Measurements from ENCODE around the gene NANOG. TPM values are rescaled to one million over a fixed set of nuclear protein-coding genes. Genes with fewer than 3 reads are reported as not detected.
"Not testable (repeated sequence)": the region's sequence is repeated elsewhere in the genome, so short reads cannot be mapped to it uniquely, and the experiment has no call there.

NANOG gene
- total and polyA plus RNA-seq, 2 donors (not counting 1 experiment from before 2014, with no cell fraction given): not detected

DNA sequence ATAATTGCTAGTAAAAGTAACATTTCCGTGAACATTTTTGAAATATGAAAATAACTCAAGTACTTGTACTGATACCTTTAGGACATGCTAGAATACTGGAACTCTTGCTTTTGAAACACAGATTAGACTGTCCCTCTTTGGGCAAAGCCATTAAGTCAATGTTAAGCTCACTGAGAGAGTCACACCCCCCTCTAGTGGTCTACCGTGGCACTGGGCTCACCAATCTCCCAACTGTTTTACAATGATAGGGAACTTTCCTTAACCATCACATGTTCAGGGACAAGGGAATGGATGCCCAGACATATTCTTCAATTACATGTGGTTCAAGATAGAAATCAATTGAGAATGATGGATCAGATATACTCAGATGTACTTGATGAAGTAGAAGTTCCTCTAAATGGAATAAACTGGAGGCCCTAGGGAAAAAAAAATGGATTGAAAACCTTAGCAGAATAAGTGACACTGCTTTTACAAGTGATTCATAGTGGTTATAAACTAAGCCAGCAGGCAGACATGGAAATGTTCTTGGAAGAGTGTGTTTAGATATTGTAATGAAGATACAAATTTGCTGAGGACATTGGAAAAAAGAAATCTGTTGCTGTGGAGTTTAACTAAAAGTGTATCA is 17.8 kb downstream of the NANOG start:
- H3K27me3 Mint-ChIP-seq: peaks cover 4% of the 10 kb centered on the region
- no peaks in the 10 kb centered on the region for H3K9me3 Mint-ChIP-seq (ENCODE audit: insufficient read depth)
- no peaks in the 10 kb centered on the region for H3K4me1 ChIP-seq (ENCODE audit: control insufficient read depth in 2 of 2, insufficient read depth in 2 of 2, low read length in 2 of 2)
- no peak overlapping the region for H3K9ac ChIP-seq (ENCODE audit: low read length)
- no peak for TF ChIP-seq EZH2 (IDR thresholded peaks at IDR 0.05; ENCODE audit: borderline replicate concordance, insufficient read depth, low read depth, low read length, poor library complexity, severe bottlenecking)
- TF ChIP-seq, protein P1, sequence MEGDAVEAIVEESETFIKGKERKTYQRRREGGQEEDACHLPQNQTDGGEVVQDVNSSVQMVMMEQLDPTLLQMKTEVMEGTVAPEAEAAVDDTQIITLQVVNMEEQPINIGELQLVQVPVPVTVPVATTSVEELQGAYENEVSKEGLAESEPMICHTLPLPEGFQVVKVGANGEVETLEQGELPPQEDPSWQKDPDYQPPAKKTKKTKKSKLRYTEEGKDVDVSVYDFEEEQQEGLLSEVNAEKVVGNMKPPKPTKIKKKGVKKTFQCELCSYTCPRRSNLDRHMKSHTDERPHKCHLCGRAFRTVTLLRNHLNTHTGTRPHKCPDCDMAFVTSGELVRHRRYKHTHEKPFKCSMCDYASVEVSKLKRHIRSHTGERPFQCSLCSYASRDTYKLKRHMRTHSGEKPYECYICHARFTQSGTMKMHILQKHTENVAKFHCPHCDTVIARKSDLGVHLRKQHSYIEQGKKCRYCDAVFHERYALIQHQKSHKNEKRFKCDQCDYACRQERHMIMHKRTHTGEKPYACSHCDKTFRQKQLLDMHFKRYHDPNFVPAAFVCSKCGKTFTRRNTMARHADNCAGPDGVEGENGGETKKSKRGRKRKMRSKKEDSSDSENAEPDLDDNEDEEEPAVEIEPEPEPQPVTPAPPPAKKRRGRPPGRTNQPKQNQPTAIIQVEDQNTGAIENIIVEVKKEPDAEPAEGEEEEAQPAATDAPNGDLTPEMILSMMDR (IDR thresholded peaks at IDR 0.05): peak; percentile 88
- H3K4me1 Mint-ChIP-seq: no peaks in the 10 kb centered on the region
- ATAC-seq (ENCODE audit: low read depth): no peak
- H3K79me2 ChIP-seq (ENCODE audit: control insufficient read depth, insufficient read depth, low read length): no peaks in the 10 kb centered on the region
- POLR2A ChIA-PET: no interaction called here
- no peak overlapping the region for H3K27ac ChIP-seq (ENCODE audit: low read length in 2 of 2)
- no peak overlapping the region for H3K4me3 ChIP-seq (ENCODE audit: control extremely low read depth in 1 of 5, extremely low read depth in 1 of 5, insufficient read depth in 1 of 5, low read depth in 2 of 5, low read length in 4 of 5)
- H2AFZ ChIP-seq (ENCODE audit: insufficient read depth, low read depth, low read length, poor library complexity, severe bottlenecking): no peak overlapping the region
- H3K27ac Mint-ChIP-seq: no peak overlapping the region
- DNase-seq: peak; percentile 57
- H3K4me3 Mint-ChIP-seq: no peak overlapping the region
- no peaks in the 10 kb centered on the region for H4K20me1 ChIP-seq (ENCODE audit: control insufficient read depth, insufficient read depth, low read length, poor library complexity, severe bottlenecking)
- WGBS (ENCODE audit: insufficient coverage): 0% methylated on average over 1 of the region's 2 CpGs
- intact Hi-C loops (cut with micrococcal nuclease): loop anchor here (1.0 to 5.0 kb wide), 2 partner anchors 130 to 585 kb away; no protein-coding TSS in a partner anchor
- H3K36me3 ChIP-seq (replicated peaks in 1 of 2; ENCODE audit: control extremely low read depth in 1 of 2, control insufficient read depth in 1 of 2, extremely low read depth in 1 of 2, insufficient read depth in 2 of 2, low read length in 1 of 2): no peaks in the 10 kb centered on the region
- no peaks in the 10 kb centered on the region for H3K9me3 ChIP-seq (ENCODE audit: control extremely low read depth in 1 of 3, control insufficient read depth in 2 of 3, insufficient read depth in 1 of 3, low read length in 2 of 3)
- CTCF ChIA-PET: interaction anchor here (0.5 to 2.9 kb wide), 12 partner anchors 8 to 587 kb away, joined by 3 to 11 read pairs (median 4); no protein-coding TSS in a partner anchor
- no peaks in the 10 kb centered on the region for H3K27me3 ChIP-seq (replicated peaks in 1 of 4; ENCODE audit: control extremely low read depth in 1 of 4, control insufficient read depth in 3 of 4, insufficient read depth in 4 of 4, low read length in 3 of 4)
- no peak overlapping the region for H3K4me2 ChIP-seq (replicated peaks; ENCODE audit: low read depth, low read length, poor library complexity, severe bottlenecking)

DNA sequence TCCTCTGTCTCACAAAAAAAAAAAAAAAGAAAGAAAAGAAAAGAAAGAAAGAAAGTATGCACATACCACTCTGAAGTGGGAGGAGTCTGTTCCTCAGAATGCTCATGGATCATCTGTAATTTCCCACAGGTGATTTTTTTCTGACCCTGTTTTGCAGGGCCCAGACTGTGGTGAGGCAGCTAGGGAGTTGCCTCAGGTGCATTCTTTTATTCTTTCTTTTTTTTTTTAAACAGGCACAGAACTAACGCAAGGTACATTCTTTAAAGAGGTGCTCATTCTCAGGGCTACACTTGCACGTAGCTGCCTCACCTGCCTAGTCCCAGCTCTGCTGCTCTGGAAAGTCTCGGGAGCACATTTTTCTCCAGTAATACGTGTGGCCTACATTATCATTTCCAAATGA is 36.6 kb downstream of the NANOG start:
- H3K79me2 ChIP-seq (ENCODE audit: control insufficient read depth, insufficient read depth, low read length); POLR2A ChIA-PET; H3K9ac ChIP-seq (ENCODE audit: low read length); intact Hi-C loops (cut with micrococcal nuclease); H3K27ac ChIP-seq (ENCODE audit: low read length in 2 of 2); H3K36me3 ChIP-seq (replicated peaks in 1 of 2; ENCODE audit: control extremely low read depth in 1 of 2, control insufficient read depth in 1 of 2, extremely low read depth in 1 of 2, insufficient read depth in 2 of 2, low read length in 1 of 2); H3K9me3 Mint-ChIP-seq (ENCODE audit: insufficient read depth); H4K20me1 ChIP-seq (ENCODE audit: control insufficient read depth, insufficient read depth, low read length, poor library complexity, severe bottlenecking); H3K27me3 Mint-ChIP-seq; ATAC-seq (ENCODE audit: low read depth); H3K4me1 ChIP-seq (ENCODE audit: control insufficient read depth in 2 of 2, insufficient read depth in 2 of 2, low read length in 2 of 2); H3K4me3 Mint-ChIP-seq; H3K4me1 Mint-ChIP-seq; DNase-seq; H3K4me2 ChIP-seq (replicated peaks; ENCODE audit: low read depth, low read length, poor library complexity, severe bottlenecking); H2AFZ ChIP-seq (ENCODE audit: insufficient read depth, low read depth, low read length, poor library complexity, severe bottlenecking); H3K27me3 ChIP-seq (replicated peaks in 1 of 4; ENCODE audit: control extremely low read depth in 1 of 4, control insufficient read depth in 3 of 4, insufficient read depth in 4 of 4, low read length in 3 of 4); H3K4me3 ChIP-seq (ENCODE audit: control extremely low read depth in 1 of 5, extremely low read depth in 1 of 5, insufficient read depth in 1 of 5, low read depth in 2 of 5, low read length in 4 of 5); H3K9me3 ChIP-seq (ENCODE audit: control extremely low read depth in 1 of 3, control insufficient read depth in 2 of 3, insufficient read depth in 1 of 3, low read length in 2 of 3); H3K27ac Mint-ChIP-seq: not testable (repeated sequence)
- CTCF ChIA-PET: interaction anchor here (0.7 kb wide), 1 partner anchor 267 kb away, joined by 3 read pairs; no protein-coding TSS in a partner anchor
- WGBS (ENCODE audit: insufficient coverage): no CpG with 5 or more reads among the region's 4 CpGs

DNA sequence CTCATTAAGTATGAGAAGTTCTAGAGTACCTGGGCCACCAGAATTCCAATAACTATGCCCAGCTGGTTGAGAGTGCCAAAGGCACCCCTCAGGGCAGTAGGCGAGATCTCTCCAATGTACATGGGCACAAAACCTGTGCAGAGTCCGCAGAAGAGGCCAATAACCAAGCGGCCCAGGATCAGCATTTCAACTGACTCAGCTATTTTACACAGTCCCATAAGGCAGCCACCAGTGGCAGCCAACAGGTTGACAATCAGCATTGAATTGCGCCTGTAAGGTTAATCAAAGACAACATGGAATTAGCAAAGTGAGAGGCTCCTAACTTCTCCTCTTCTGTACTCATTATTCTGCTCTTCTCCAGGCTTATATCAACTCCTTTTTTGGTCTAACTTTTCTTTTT is 40.5 kb downstream of the NANOG start:
- POLR2A ChIA-PET: not testable (repeated sequence)
- WGBS (ENCODE audit: insufficient coverage): 94% methylated on average over 4 of the region's 4 CpGs

More for the DNA sequence above, 40.5 kb downstream of the NANOG start:
- H3K79me2 ChIP-seq (ENCODE audit: control insufficient read depth, insufficient read depth, low read length); H3K27me3 Mint-ChIP-seq; H3K9me3 Mint-ChIP-seq (ENCODE audit: insufficient read depth); H3K27ac ChIP-seq (ENCODE audit: low read length in 2 of 2); ATAC-seq (ENCODE audit: low read depth); H2AFZ ChIP-seq (ENCODE audit: insufficient read depth, low read depth, low read length, poor library complexity, severe bottlenecking); H3K4me3 Mint-ChIP-seq; H3K27me3 ChIP-seq (replicated peaks in 1 of 4; ENCODE audit: control extremely low read depth in 1 of 4, control insufficient read depth in 3 of 4, insufficient read depth in 4 of 4, low read length in 3 of 4); H3K9me3 ChIP-seq (ENCODE audit: control extremely low read depth in 1 of 3, control insufficient read depth in 2 of 3, insufficient read depth in 1 of 3, low read length in 2 of 3); H3K9ac ChIP-seq (ENCODE audit: low read length); H3K4me3 ChIP-seq (ENCODE audit: control extremely low read depth in 1 of 5, extremely low read depth in 1 of 5, insufficient read depth in 1 of 5, low read depth in 2 of 5, low read length in 4 of 5); H4K20me1 ChIP-seq (ENCODE audit: control insufficient read depth, insufficient read depth, low read length, poor library complexity, severe bottlenecking); H3K36me3 ChIP-seq (replicated peaks in 1 of 2; ENCODE audit: control extremely low read depth in 1 of 2, control insufficient read depth in 1 of 2, extremely low read depth in 1 of 2, insufficient read depth in 2 of 2, low read length in 1 of 2); DNase-seq; intact Hi-C loops (cut with micrococcal nuclease); H3K4me2 ChIP-seq (replicated peaks; ENCODE audit: low read depth, low read length, poor library complexity, severe bottlenecking); H3K4me1 Mint-ChIP-seq; CTCF ChIA-PET; H3K4me1 ChIP-seq (ENCODE audit: control insufficient read depth in 2 of 2, insufficient read depth in 2 of 2, low read length in 2 of 2); H3K27ac Mint-ChIP-seq: not testable (repeated sequence)

Measured in B cell (primary cell).